Measurements from ENCODE around the gene TUBB2B.
A peak's percentile ranks its signal among the peaks of the same experiment; 100 is the strongest.
"Not testable (repeated sequence)": the region's sequence is repeated elsewhere in the genome, so short reads cannot be mapped to it uniquely, and the experiment has no call there.

Gene TUBB2B

DNA sequence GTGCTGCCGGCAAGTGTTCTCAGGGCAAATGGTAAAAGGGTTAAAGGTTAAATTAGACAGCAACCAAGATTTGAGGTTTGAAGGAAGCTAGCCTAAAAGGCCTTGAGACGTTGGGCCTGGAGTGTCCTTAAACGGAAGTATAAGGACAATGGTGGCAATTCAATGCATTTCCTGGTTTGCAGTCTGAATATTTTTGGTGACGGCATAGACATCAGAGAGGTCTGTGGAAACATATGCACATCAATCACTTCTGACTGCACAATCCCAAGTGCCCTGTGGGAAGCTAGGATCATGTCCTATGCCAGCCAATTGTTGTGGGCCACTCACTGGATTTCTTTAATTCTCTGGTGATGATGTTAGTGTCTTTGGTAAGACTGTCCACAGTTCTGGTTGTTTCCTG is 44.4 kb downstream of the TUBB2B start:
- DNase-seq, result no peak

DNA sequence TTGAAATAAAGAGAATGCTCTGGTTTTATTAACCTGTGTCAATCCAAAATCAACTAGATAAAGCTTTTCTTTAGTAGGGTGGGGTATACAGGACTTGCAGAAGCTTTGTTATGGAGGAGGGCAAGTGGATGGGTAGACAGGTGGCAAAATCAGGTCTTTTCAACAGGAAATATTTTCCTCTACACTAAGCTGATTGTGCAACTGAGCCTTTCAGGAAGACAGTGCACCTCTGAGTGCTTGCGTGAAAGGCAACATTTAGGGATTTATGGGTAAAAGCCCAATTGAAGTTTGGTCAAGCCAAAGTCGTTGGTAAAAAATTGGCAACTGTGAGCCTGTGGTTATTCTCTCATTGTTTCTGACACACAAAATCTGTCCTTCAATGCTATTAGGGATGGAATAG is 46.3 kb downstream of the TUBB2B start:
- DNase-seq, result no peak

DNA sequence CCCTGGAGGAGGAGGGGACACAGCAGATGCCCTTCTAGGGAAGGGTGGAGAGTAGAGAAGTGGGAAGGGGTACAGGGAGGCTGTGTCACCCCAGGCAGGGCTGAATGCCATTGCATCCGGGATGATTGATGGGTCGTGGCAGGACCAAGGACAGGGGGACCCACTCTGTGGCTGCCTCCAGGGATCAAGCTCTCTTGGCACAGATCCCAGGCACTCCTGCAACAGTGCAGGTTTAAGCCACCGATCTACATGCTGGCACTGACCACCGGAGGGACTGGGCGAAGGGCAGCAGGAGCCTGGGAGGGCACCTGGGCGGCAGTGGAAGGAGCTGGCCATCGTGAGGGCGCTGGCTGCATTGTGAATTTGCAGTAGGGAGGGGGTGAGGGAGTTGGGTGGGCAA is 47.5 kb downstream of the TUBB2B start:
- DNase-seq, result not testable (repeated sequence)

DNA sequence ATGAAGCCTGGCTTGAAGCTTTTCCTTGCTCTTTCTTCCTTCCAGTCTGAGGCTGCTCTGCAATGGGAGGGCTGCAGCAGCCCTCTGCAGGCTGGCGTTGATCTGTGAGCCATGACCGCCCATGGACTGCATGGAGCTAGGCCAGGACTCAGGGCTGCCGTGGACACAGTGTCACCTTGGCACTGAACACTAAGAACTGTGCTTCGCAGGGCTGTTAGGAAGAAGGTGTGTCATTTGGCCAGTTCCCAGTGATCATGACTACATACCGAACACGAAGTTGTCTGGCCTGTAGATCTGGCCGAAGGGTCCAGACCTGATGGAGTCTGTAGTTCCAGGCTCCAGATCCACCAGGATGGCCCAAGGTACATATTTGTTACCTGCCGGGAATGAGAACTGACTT is 48.8 kb downstream of the TUBB2B start:
- DNase-seq, result not testable (repeated sequence)

DNA sequence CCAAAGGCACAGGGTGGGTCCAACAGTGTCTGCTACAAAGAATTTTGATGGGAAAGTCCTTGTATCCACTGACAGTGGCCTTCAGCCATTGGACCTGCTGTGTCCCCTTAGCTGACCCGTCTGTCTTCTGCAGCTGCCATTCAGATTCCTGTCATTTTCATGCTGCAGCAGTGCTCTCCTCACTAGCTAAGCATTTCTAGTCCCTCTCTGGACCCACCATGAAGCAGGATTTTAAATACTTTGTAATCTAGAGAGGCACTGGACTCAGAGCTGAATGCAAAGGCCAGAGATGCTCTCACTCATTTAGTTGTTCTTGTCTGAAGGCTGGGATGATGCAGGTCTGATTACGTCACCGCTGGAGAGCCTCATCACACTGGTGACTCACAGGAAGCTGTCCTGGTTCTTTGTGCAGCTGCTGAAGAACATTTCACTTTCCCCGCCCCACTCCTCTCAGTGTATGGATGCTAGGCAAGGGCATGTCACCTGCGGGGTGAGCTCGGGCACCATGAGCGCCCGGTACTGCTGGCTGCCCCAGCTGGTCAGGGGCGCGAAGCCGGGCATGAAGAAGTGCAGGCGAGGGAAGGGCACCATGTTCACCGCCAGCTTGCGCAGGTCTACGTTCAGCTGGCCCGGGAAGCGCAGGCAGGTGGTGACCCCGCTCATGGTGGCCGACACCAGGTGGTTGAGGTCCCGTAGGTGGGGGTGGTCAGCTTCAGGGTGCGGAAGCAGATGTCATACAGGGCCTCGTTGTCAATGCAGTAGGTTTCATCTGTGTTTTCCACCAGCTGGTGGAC is 50.7 kb downstream of the TUBB2B start:
- DNase-seq, result peak; percentile 81

DNA sequence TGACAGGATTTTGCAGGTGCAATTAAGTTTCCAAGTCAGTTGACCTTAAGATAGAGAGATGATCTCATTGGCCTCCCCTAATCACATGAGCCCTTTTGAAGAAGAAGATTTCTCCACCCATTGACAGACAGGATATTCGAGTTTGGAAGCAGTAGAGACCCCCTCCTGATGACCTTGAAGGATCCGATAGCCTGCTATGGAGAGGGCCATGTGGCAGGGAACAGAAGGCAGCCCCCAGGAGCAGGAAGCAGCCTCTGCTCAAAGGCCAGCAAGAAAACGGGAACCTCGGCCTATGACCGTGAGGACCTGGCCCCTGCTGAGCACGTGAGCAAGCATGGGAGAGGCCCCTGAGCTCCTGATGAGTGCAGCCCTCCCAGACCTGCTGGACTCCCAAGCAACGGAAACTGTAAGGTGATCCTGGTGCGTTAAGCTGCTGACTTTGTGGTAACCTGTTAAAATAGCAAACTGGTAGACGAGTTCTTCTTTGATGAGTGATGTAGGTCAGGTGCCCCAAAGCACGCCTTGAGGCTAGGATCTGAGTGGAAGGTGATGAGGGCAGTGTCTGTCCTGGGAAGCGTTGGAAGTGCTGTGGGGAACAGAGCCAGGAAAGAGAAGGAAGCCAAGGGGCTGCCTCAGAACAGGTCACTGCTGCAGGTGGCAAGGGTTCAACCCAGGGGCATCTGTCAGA is 51.6 kb downstream of the TUBB2B start:
- no peak for DNase-seq

All from NCI-H2029 (cell line).